Kidney tubule cell (primary cell): ENCODE data around the gene TUBB.

Experiments
- DNase-seq: peaks from one replicate; pipeline ENCODE4 v3.0.0-alpha.2; 2018; ENCODE audit warnings: low spot score

TUBB gene

DNA sequence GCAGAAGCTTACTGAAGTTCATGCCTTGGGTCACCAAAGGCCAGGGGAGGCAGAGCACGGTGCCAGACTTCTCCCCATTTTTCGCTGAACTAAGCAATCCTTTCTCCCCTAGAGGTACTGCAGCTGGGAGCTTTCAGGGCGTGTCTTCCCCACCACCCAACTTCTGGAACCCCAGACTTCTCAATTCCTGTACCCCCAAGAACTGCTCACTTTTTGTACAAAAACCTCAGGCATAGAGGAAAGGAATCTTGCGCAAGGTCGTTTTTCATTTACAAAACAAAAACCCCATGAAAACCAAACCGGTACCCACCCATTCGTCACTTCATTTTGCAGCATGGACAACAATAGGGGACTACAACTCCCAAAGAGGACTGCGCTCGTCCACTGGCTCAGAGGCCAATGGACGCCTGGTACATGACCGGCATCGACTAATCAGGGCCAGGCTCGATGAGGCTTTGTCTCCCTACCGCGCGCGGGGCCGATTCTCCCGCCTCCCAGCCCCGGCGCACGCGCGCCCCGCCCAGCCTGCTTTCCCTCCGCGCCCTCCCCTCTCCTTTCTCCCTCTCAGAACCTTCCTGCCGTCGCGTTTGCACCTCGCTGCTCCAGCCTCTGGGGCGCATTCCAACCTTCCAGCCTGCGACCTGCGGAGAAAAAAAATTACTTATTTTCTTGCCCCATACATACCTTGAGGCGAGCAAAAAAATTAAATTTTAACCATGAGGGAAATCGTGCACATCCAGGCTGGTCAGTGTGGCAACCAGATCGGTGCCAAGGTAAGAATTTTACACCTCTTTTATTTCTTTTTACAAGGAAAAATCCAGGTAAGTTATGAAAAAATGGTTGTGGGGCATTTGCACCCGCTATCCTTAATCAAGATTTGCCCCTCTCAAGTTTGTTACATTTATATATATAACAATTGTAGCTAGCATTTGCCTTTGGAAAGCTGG, at the start of gene TUBB:
Gene TUBB (plus strand): TSS at position 562 of the 947 bp plus-strand sequence. CDS start 155 bp downstream, at position 717.
- peak; percentile 98 for DNase-seq

DNA sequence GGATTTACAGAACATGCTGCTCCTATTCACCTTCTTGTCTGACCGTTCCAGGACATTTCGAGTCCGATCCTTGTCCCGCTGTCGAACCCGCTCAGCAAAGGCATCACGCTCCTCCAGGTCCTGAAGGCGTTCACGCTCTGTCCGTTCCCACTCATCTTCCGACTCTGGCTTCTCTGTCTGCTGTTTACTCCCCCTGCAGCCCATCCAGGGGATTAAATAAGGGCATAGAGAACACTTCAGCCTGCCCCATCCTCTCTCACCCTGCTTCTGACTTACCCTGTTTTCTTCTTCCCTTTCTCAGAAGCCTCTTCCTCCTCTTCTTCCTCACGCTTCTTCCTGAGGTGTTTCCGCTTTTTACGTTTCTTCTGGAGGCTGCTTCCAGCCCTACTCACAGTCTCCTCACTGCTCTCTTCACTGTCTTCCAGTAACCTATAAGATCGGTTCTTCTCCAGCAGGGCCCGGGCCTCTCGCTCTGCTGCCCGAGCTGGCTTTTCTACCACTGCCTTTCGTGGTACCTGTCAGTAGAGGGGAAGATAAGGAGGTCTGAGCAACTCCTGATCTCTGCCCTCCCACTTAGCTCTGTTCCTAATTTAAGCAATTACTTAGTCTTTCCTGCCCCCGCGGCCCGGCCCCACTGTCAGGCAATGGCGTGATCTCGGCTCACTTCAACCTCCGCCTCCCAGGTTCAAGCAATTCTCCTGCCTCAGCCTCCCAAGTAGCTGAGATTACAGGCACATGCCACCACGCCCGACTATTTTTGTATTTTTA, 49.2 kb upstream of the TUBB start:
- DNase-seq: peak; percentile 17

DNA sequence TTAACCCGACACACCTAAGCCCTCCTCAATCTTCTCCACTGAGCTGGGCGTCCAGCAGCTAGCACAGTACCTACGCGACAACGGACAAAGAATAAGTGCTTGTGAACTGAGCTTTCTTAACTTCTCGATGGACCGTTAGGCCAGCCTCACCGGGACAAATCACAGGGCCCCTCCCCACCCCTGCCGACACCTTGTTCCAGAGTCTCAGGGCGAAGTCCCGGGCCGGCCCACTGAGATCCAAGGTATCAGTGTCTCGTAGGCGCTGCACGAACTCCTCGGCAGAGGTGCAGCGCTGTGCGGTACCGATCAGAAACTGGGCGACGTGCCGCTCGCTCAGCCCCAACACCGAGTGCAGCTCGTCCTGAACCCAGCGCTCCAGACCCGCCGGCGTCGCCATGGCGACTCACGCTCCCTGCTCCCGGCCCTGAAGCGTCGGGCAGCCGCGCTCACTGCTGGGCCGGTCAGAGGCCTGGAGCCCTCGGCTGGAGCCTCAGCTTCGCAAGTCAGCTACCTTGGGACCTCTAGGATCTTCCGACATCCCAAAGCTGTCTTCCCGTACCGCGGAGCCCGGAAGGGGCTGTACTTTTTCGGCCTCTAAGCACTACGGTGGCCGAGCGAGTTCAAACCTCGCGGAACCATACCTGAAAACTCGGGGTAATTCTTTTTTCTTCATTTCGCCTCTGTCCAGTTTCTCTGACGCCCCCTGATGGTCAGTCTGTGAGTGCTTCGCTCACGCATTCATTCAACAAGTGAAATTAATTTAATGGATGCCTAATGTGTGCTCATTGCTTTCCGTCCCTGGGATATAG, 47.5 kb upstream of the TUBB start, which contains the start of gene DHX16:
Gene DHX16 (minus strand): TSS at position 562 of the 809 bp plus-strand sequence. CDS start 165 bp downstream, at position 397.
- peak; percentile 97 for DNase-seq

DNA sequence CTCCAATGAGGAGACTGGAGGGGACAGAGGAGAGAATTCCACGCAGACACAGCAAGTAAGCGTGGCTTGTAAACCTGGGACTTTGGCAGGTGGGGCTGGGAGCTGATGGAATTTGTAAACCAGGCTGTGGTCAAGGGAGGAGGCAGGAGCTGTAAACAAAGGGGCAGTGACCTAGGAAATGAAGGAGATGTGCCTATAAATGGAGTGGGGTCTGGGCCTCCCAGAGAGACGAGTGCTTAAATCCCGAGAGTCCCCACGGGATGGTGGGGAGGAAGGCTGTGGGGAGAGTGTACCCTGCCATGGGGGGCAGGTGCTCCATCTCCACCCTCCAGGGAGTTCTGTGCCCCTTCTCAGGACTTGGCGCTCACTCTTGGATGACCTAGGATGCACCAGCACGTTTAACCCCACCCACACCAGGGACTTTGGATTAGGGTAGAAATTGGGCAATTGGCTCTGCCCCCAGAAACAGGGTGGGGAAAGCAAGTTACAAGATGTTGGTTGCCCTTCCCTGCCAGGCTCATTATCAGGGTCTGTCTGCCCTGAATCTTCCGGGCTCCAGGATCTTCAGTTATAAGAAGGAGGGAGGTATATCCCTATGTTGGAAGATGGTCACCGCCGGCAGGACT, 43.4 kb upstream of the TUBB start:
- DNase-seq: no peak

DNA sequence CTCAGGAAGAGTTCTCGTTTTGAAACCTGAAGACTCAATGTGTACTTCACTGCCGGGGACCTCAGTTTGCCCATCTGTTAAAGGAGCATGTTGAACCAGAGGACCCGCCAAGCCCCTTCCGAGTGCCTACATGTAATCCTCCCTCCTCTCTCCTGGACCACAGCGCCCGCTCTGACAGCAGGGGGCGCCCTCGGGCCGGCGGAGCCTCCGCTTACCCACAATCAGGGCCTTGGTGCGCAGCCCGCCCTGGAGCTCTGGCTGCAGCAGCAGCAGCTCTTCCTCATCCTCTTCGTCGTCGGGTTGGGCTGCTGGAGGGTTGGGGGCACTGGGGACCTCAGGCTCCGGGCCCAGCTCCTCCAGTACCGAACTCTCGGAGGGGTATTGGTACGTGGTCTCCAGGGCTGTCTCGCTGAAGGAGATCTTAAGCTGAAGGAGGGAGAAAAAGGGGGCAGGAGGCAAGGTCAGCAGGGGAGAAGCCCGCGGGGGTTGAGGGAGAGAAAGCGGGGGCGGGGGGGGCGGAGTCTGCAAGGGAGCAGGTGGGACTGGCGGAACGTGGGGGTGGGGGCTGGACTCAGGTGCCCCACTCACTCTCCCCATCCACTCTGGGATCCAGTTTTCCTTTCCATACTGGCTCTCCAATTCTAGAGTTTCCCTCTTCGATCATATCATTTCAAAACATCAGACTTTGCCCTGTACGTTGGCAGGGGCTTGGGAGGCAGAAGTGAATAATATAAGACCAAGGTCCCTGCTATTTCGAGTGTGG, 41.0 kb upstream of the TUBB start:
- DNase-seq: peak; percentile 84

DNA sequence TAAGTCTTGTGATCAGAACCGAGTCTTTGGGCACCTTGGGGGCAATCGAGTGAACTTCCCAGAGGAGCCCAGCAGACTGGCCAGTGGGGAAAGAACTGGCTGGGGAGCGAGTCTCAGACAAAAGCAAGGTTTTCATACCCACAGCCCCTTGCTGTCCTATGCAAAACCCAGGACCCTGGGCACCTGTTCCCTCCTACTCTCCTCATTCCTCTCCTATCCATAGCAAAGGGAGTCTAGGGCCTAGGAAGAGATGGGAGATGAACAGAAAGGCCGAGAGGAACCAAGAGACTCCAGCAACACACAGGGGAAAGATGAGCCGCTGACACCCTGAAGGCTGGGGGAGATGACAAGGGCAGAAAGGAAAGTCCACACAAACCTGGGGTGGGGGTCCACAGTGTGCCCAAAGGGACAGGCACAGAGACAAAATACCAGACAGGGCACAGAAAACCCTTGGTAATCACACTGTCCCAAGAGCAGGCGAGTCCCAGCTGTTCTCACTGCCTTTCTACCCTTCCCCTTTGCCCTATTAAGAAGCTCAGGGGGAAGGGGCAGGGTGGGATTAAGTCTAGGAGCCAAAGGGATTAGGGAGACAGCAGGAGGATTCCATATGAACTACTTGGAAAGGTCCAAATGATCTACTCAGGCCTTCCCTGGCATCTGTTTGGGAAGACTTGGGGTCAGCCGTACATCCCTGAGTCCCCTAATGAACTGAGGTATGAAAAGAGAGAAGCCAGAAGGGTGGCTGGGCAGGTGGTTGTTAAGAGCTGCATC, 40.2 kb upstream of the TUBB start:
- DNase-seq: no peak

DNA sequence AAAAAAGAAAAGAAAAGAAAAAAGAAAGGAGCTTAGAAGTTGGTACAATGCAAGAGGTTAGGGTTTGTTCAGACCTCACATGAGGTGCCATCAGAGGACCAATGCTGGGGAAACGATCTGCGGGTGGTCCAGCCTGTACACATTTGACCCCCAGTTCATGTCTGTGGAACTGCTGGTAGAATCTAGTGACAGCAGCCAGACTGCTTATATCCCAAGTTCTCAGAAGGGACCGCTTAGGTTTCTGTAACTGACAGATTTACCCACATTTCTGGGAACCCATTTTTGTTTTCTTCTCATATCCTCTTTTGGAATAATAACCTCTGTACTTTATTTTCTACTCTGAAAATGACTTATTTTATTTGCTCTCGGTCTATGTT, 38.4 kb upstream of the TUBB start:
- no peak for DNase-seq

DNA sequence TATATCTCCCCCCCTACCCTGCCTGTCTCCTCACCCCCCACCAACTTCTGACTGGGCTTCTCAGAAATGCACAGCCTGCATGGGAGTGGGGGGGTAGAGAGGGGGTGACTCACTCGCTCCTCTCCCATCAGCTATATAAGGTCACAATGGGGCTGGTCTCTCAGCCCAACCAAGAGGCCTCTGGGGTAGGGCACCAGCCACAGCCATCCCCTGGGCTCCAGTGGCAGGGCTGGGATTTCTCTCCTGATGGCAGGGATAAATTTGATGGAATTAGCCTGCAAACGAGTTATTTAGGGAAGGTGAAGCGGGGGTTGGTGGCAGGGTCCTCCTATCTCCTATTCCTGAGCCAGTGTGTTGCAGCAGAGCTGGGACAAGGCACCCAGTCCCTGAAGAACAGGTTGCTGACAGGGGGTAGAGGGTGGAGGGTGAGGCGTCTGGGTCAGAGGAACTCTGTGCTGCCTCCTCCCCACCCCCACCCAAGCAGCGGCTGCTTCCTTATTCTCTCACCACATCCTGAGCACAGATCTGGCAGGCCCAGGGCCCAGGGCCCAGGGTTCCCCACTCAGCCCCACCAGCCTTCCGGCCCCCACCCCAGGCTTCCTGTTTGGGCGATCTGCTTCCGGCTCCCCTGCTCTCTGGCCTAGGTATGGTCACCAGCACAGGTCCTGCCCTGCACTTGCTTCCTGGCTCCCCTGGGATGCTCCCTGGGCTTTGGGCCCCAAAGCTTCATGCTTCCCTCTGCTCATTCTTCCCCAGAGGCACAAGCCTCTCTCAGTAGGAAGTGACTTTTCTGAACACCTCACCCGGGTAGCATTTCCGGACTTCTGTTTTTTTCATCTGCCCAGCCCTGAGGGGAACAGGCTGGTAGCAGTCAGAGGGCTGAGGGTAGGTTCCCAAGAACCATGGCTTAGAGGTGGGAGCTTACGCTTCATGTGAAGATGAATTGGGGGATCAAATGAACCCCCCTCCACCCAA, 37.7 kb upstream of the TUBB start:
- peak; percentile 89 for DNase-seq

DNA sequence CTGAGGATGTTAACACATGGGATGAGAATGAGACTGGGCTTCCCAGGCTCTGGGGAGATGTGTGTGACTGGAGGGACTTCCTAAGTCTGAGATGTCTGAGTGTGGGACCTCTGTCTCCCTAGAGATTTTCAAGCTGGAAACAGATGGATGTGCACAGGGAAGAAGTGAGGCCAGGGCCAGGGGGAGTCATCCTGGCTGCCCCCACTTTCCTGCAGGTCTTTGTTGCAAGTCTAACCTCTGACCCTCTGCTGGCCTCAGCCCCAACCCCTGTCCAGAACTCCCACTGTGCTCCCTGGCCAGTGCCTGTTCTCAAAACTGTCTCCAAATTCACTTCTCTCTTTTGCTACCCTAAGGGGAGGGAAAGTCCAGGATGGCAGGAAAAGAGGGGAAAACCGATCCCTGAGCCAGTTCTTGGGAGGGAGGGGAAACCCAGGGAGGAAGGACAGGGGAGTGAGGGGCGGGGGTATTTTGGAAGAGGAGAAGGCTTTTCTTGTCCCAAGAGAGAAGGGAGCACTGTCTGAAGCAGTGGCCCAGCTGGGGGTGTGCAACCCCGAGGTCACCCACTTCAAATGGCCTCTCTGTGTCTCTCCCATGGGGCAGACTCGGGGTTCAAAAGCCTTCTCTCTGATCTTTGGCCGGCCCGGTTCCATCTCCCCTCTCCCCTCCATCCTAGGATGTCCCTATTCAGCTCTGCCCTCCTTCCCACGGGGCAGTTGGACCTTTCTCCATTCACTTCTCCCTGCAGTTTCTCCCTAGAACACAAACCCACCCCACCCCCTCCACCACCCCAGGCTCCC, 36.8 kb upstream of the TUBB start:
- peak; percentile 12 for DNase-seq

DNA sequence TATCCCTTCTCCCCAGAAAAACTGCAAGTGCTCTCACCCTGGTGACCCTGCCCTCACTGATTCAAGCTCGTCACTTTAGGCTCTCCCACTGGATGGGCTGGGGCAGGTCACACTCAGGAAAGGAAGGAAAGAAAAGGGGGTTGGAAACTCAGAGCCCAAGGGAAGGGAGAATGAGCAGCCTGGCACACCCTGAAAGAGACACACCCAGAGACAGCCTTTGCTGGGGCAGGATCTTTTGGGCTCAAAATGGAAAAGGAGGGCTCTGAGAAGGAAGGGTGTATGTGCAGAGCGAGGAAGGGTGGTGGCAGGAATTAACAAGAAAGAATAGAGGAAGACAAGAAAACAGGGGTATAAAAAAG, 36.2 kb upstream of the TUBB start:
- DNase-seq: no peak

DNA sequence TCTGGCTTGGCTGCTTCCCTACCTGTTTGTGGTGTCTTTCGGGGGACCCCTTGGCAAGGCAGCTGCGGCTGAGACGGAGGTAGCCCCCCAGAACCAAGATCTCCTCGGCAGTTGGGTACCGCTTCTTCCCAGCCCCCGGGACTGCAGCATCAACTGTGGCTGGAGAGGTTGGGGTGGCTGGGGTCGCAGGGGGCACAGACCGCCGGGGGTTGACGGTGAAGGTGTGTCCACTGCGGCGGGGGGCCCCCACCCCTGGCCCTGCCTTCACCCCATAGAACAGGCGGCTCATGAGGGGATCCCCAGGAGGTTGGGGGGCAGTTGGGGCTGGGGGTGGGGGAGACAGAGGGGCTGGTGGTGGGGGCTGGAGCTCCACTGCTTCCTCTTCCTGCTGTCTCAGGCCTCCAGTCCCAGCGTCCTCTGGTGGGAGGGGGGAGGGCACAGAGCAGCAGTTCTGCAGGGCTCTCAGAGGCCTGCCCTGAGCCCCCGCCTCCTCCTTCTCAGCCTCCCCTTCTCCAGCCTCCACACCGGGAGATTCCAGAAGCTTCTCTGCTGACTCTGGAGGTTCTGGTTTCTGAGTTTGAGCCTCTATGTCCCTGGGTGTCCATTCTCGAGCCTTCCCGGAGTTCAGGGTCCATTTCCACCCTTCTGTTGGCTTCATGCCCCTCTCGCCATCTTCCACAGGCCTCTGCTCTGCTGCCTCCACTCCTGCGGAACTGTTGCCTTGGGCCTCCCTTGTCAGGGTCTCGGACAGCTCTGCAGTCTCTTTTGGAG, 35.6 kb upstream of the TUBB start:
- peak; percentile 29 for DNase-seq

DNA sequence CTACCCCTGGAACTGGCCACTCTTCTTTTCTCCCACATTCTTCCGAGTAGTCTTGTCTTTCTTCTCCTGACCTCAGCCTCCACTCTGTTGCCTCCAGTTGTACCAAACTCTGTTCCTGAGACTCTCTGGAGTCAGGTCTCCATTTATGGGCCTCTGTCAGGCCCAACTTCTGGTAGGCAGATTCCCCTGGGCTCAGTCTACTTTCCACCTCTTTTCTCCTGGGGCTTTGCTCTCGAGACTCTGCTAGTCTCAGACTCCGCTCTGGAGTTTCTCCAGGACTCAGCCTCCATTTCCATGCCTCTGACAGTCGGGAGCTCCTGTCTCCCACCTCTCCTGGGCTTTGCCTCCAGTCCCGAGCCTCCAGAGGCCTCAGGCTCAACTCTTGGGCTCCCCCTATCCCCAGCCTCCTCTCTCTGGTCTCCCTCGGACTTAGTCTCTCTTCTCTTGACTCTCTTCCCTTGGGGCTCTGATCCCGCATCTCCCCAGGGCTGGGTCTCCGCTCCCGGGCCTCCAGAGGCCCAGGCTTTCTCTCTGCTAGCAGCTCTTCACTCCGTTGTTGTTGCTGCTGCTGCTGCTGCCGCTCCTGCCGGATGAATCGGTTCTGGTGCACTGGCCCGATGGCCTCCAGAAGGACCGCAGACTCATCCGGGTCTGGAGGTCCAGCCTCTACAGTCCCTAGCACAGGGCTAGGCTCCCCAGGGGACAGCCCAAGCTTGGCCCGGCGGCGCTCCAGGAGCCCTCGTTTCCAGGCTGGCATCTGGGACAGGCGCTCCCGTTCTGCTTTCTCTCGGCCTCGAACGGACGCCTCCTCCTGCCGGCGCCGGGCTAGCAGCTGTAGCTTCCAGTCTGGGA, 34.8 kb upstream of the TUBB start:
- no peak for DNase-seq

DNA sequence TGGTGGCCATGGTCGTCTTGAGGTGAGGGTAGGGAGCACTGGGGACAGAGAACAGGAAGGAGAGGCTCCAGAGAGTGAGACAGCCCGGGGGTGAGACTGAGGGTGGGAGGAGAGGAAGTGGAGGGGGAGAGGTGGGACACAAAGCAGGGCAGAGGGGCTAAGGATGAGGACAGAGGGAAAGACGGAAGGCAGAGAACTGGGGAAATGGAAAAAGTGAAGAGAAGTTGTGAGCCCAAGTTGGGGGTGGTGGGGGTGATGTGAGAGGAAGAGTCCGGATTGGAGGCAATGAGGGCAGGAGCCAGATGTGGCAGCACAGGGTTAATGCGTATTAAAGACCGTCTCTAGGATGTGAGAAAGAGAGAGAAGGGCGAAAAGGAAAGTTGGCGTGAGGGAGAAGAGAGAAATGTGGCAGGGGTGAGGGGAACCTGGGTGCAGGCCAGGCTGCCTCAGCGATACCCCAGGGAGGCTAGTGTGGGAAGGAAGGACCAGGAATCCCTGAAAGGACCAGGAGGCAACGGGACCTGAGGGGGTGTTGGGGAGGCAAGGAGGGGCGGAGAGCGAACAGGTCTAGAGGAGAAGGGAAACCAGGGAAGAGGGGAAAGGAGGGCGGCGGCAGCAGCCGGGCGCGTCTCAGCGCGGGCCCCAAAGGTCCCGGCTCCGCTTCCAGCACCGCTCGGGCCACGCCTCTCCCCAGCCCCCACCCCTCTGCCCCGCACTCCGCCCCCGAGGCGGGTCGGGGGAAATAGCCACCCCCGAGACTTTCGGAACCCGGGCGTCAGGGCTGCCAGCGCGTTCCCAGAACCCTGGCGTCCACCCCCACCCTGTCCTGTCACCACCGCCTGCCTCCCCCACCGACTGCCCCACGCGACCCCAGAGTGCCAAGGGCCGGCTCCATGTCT, 33.9 kb upstream of the TUBB start, which contains the start of gene PPP1R18:
Gene PPP1R18 (minus strand): TSS at position 637 of the 899 bp plus-strand sequence. CDS start 627 bp downstream, at position 10.
- peak; percentile 76 for DNase-seq

DNA sequence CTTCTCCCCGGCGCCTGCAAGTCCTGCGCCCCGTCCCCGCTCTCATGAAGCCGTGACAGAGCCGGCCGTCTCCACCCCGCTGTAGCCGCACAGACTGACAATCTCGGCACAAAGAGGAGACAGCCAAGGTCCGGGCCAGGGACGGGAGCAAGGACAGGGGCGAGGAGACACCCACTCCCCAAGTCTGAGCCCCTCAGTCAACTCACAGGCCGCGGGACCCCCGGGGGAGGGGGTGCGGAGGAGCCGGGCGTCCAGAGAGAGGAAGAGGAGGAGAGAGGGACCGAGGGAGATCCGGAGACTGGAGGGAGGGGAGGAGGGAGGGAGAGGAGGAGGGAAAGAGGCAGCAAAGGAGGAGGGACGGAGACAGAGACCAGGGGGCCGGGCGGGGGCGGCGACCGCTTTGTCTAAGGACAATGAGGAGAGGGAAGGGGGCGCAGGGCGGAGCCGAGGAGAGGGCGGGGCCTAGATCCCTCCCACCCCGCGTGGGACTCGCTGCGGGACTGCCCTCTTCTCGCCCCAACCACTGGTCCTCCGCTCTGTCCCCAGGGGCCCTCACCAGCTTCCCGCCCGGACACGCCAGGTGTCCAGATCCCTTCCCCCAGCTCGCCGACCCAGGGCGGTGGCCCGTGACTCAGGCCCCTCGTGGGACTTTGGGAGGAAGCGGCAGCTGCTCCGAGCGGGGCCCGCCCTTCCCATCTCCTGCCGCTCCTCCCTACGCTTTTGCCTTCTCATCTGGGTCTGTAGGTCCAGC, 33.1 kb upstream of the TUBB start:
- DNase-seq: peak; percentile 99
